SU-DHL-6 (cell line): ENCODE results near the gene TES.

Experiments
- EZH2phosphoT487 ChIP-seq: fragments of 200-600 bp; sonication (generic), shearing (Covaris generic); conservative IDR thresholded peaks from 2 replicates; pipeline ENCODE4 v1.6.1; 2018; ENCODE audit warnings: mild to moderate bottlenecking, antibody characterized with exemption, low read length, moderate library complexity, mixed read lengths
- TF ChIP-seq, protein P1 (sequence below): fragments of 200-600 bp; sonication (generic); IDR thresholded peaks from one replicate; pipeline ENCODE4 v1.5.1; 2017; ENCODE audit warnings: antibody characterized with exemption, mild to moderate bottlenecking, low read length, moderate library complexity; ENCODE audit not compliant: insufficient read depth, poor library complexity, severe bottlenecking

DNA sequence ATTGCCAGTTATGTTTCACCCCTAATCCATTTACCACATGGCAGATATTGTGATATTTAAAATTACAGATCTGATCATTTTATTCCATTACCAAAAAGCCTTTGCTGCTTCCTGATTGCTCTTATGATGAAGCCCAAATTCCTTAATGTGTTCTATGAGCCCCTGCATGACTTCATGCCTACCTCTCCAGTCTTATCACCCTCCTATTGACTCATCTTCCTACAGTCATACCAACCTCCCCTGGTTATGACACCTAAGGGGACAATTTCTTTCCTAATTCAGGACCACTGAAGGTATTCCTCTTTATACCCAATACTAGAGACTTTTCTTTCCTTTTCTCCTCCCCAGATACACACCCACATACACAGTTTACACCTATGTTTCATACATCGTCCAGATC is 36.0 kb downstream of the TES start:
- TF ChIP-seq, protein P1, sequence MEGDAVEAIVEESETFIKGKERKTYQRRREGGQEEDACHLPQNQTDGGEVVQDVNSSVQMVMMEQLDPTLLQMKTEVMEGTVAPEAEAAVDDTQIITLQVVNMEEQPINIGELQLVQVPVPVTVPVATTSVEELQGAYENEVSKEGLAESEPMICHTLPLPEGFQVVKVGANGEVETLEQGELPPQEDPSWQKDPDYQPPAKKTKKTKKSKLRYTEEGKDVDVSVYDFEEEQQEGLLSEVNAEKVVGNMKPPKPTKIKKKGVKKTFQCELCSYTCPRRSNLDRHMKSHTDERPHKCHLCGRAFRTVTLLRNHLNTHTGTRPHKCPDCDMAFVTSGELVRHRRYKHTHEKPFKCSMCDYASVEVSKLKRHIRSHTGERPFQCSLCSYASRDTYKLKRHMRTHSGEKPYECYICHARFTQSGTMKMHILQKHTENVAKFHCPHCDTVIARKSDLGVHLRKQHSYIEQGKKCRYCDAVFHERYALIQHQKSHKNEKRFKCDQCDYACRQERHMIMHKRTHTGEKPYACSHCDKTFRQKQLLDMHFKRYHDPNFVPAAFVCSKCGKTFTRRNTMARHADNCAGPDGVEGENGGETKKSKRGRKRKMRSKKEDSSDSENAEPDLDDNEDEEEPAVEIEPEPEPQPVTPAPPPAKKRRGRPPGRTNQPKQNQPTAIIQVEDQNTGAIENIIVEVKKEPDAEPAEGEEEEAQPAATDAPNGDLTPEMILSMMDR = no peak
- no peak for TF ChIP-seq EZH2phosphoT487
